Measurements from ENCODE around the gene PLXNA1. TPM values are rescaled to one million over a fixed set of nuclear protein-coding genes. Genes with fewer than 3 reads are reported as not detected.

PLXNA1 gene
- total RNA-seq, 4 donors from 2014 or later, result 13.2 to 23.9 (median 18.7) TPM

GRCh38 chr3:126938520-126939337 lies 44.2 kb upstream of the PLXNA1 start:
- no peak for TF ChIP-seq CTCF (IDR thresholded peaks at IDR 0.05; ENCODE audit: low read depth)

GRCh38 chr3:126939338-126939718 lies 43.6 kb upstream of the PLXNA1 start:
- TF ChIP-seq CTCF (IDR thresholded peaks at IDR 0.05; ENCODE audit: low read depth), result no peak

- TF ChIP-seq CTCF (IDR thresholded peaks at IDR 0.05; ENCODE audit: low read depth), result no peak
Measured at GRCh38 chr3:126939733-126940132, 43.2 kb upstream of the PLXNA1 start.

GRCh38 chr3:126941721-126942270 lies 41.1 kb upstream of the PLXNA1 start:
- TF ChIP-seq CTCF (IDR thresholded peaks at IDR 0.05; ENCODE audit: low read depth), result no peak

- TF ChIP-seq CTCF (IDR thresholded peaks at IDR 0.05; ENCODE audit: low read depth), result no peak
Measured at GRCh38 chr3:126944089-126944965, 38.6 kb upstream of the PLXNA1 start.

- no peak for TF ChIP-seq CTCF (IDR thresholded peaks at IDR 0.05; ENCODE audit: low read depth)
Measured at GRCh38 chr3:126945171-126945721, 37.7 kb upstream of the PLXNA1 start.
